KBM-7 (cell line): ENCODE data around the gene DHRS7B.
"Not testable (repeated sequence)": the region's sequence is repeated elsewhere in the genome, so short reads cannot be mapped to it uniquely, and the experiment has no call there.

Source experiments
- DNase-seq: peaks from one replicate; pipeline ENCODE4 v3.0.0-alpha.2; 2015
- in situ Hi-C: fragments of 300-500 bp; cut with MboI; formaldehyde crosslinking; loops from 2 replicates; pipeline ENCODE4 v1.14.3; 2020; ENCODE audit warnings: low sequenced_read_pairs, low pct_unique_long_range_greater_than_20kb, mixed read lengths

Gene DHRS7B

GRCh38 chr17:21126645-21127508, at the start of gene DHRS7B:
Gene DHRS7B (plus strand): TSS chr17:21126964. CDS start chr17:21126972, 8 bp downstream.
- in situ Hi-C loops, result loop anchor here (25.0 kb wide), 2 partner anchors 110 to 335 kb away; no protein-coding TSS in a partner anchor
- DNase-seq, result peak; percentile 94

- in situ Hi-C loops, result no loop called here
Observed at GRCh38 chr17:21077281-21077680, 49.5 kb upstream of the DHRS7B start.

GRCh38 chr17:21078016-21078780, 48.6 kb upstream of the DHRS7B start:
- DNase-seq, result no peak
- in situ Hi-C loops, result no loop called here

More at GRCh38 chr17:21077281-21077680, 49.5 kb upstream of the DHRS7B start:
- DNase-seq, result no peak

GRCh38 chr17:21079196-21079595, 47.6 kb upstream of the DHRS7B start:
- no peak for DNase-seq
- in situ Hi-C loops, result no loop called here

- DNase-seq, result no peak
- in situ Hi-C loops, result no loop called here
Observed at GRCh38 chr17:21082001-21082436, 44.7 kb upstream of the DHRS7B start.

- in situ Hi-C loops, DNase-seq: not testable (repeated sequence)
Observed at GRCh38 chr17:21085280-21085679, 41.5 kb upstream of the DHRS7B start.

GRCh38 chr17:21085707-21086106, 41.1 kb upstream of the DHRS7B start:
- in situ Hi-C loops, result no loop called here
- DNase-seq, result no peak

- no peak for DNase-seq
- in situ Hi-C loops, result no loop called here
Observed at GRCh38 chr17:21089145-21089544, 37.6 kb upstream of the DHRS7B start.

GRCh38 chr17:21089933-21090901, 36.5 kb upstream of the DHRS7B start:
- DNase-seq, result no peak

GRCh38 chr17:21090902-21091618, 35.7 kb upstream of the DHRS7B start:
- in situ Hi-C loops, result no loop called here

More at GRCh38 chr17:21089933-21090901, 36.5 kb upstream of the DHRS7B start:
- in situ Hi-C loops, result no loop called here

GRCh38 chr17:21094298-21094704, 32.5 kb upstream of the DHRS7B start:
- no peak for DNase-seq
- in situ Hi-C loops, result no loop called here

More at GRCh38 chr17:21090902-21091618, 35.7 kb upstream of the DHRS7B start:
- DNase-seq, result no peak

GRCh38 chr17:21095735-21096134, 31.0 kb upstream of the DHRS7B start:
- no peak for DNase-seq
- in situ Hi-C loops, result no loop called here

GRCh38 chr17:21096874-21097273, 29.9 kb upstream of the DHRS7B start:
- DNase-seq, result no peak
- in situ Hi-C loops, result no loop called here

GRCh38 chr17:21098934-21099689, 27.7 kb upstream of the DHRS7B start:
- peak; percentile 91 for DNase-seq
- in situ Hi-C loops, result no loop called here

- in situ Hi-C loops, result no loop called here
- DNase-seq, result no peak
Observed at GRCh38 chr17:21100636-21101035, 26.1 kb upstream of the DHRS7B start.

GRCh38 chr17:21104608-21105007, 22.2 kb upstream of the DHRS7B start:
- DNase-seq, result no peak
- in situ Hi-C loops, result no loop called here

GRCh38 chr17:21105064-21105894, 21.5 kb upstream of the DHRS7B start:
- DNase-seq, result no peak

More at GRCh38 chr17:21105064-21105894, 21.5 kb upstream of the DHRS7B start:
- in situ Hi-C loops, result no loop called here
